Measurements from ENCODE around the gene FAM78A. TPM values are rescaled to one million over a fixed set of nuclear protein-coding genes. Genes with fewer than 3 reads are reported as not detected.

FAM78A gene
- total and polyA plus RNA-seq, 2 of the 8 experiments (the other 6 are each of a cell fraction or from before 2014, with no cell fraction given) = 3.1 TPM

GRCh38 chr9:131252120-131252519 is 24.2 kb downstream of the FAM78A start (continued):
- TF ChIP-seq CHD7 (IDR thresholded peaks at IDR 0.05; ENCODE audit: insufficient replicate concordance, low read length) (no peak), JUND (IDR thresholded peaks at IDR 0.05; ENCODE audit: low read length) (no peak), EGR1 (IDR thresholded peaks at IDR 0.05; ENCODE audit: borderline replicate concordance, low read depth, low read length) (no peak), TCF12 (IDR thresholded peaks at IDR 0.05; ENCODE audit: low read depth, low read length) (no peak), TAF7 (optimal IDR thresholded peaks at IDR 0.05; ENCODE audit: borderline replicate concordance, low read depth, low read length) (no peak), TAF1 (IDR thresholded peaks at IDR 0.05; ENCODE audit: low read depth, low read length) (no peak)

All from H1 (cell line).